ENCODE measurements around the gene FSTL4. TPM values are rescaled to one million over a fixed set of nuclear protein-coding genes. Genes with fewer than 3 reads are reported as not detected.
A peak's percentile ranks its signal among the peaks of the same experiment; 100 is the strongest.

The FSTL4 gene
- total RNA-seq, 2 donors from 2014 or later, result not detected

DNA sequence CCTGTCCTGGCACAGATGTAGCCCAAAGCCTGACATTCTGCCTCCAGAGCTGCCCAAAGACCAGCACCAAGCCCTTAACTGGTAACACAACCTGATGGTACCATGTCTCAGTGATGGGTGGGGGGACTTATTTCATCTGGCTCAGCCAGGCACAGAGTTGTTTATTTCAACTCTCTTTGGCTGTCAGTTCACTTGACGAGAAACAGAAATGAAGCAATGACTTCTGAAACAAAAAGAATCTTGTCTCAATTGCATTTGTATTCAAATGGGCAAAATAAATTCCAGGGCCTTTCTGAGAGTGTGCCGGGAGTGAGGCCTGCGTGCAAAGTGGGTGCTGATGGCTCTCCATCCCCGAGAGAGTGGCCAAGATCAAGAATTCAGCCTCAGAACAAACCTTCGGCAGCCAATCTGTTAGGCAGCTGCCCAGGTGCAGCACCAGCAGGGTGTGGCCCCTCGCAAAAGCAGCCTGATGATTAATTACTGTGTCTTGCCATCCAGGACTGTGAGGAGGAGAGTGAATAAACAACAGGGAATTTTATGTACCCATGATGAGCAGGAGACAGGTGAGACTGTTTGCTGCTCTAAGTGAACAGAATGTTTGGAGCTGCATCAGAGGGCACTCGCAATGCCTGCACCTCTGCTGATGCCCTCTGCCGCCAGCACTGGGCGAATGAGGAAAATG is 322.5 kb downstream of the FSTL4 start:
- H3K36me3 ChIP-seq, result no peaks in the 10 kb centered on the region
- TF ChIP-seq, protein P1, sequence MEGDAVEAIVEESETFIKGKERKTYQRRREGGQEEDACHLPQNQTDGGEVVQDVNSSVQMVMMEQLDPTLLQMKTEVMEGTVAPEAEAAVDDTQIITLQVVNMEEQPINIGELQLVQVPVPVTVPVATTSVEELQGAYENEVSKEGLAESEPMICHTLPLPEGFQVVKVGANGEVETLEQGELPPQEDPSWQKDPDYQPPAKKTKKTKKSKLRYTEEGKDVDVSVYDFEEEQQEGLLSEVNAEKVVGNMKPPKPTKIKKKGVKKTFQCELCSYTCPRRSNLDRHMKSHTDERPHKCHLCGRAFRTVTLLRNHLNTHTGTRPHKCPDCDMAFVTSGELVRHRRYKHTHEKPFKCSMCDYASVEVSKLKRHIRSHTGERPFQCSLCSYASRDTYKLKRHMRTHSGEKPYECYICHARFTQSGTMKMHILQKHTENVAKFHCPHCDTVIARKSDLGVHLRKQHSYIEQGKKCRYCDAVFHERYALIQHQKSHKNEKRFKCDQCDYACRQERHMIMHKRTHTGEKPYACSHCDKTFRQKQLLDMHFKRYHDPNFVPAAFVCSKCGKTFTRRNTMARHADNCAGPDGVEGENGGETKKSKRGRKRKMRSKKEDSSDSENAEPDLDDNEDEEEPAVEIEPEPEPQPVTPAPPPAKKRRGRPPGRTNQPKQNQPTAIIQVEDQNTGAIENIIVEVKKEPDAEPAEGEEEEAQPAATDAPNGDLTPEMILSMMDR (IDR thresholded peaks at IDR 0.05), result no peak
- no peaks in the 10 kb centered on the region for H3K4me1 ChIP-seq
- no peak overlapping the region for H3K27ac ChIP-seq
- H3K27me3 ChIP-seq, result no peaks in the 10 kb centered on the region
- no peak for DNase-seq (ENCODE audit: low spot score)
- H3K9me3 ChIP-seq, result no peaks in the 10 kb centered on the region
- no peak overlapping the region for H3K4me3 ChIP-seq

DNA sequence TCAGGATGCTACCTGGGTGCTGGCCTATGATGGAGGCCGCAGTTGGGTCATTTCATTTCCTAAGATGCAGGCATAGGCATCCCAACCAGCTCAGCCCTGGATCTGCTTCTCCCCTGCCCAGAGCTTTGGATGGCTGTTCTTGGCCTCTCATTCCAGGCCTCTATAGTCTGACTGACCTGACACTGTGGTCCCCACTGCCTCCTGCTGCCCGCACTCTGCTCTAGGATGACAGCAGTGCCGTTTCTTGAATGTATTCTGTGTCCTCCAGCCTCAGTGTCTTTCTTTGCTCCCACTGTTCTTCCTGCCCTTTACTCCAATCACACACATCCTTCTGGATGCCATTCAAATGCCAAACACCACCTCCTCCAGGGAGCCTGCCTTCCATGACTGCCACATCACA is 324.8 kb downstream of the FSTL4 start:
- Histone ChIP-seq H3K4me1 (no peaks in the 10 kb centered on the region), H3K27me3 (no peaks in the 10 kb centered on the region), H3K9me3 (no peaks in the 10 kb centered on the region), H3K4me3 (no peak overlapping the region), H3K36me3 (no peaks in the 10 kb centered on the region), H3K27ac (no peak overlapping the region)
- TF ChIP-seq, protein P1 (IDR thresholded peaks at IDR 0.05), result peak in 1 of 2 donors; percentile 47
- DNase-seq (ENCODE audit: low spot score), result no peak

DNA sequence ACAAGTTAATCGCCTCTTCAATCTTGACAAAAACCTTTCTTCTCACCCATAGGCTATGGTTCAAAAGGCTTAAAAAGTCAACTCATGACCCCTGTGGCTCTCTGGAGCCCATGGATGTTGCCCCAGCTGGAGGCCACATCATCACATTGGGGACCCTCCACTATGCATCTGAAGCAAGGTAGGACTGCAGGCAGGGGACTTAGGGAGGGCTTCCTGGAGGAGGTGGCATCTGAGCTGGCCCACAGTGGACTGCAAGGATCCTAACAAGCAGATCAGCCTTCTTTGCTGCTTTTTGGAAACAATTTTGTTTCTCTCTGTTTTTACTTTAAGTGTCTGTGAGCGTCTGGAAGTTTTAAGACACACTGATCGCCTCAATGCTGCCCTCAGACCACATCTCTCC is 325.9 kb downstream of the FSTL4 start:
- Histone ChIP-seq H3K36me3 (no peaks in the 10 kb centered on the region), H3K27ac (no peak overlapping the region), H3K27me3 (no peaks in the 10 kb centered on the region), H3K4me3 (no peak overlapping the region), H3K9me3 (no peaks in the 10 kb centered on the region), H3K4me1 (no peaks in the 10 kb centered on the region)
- DNase-seq (ENCODE audit: low spot score), result no peak
- TF ChIP-seq, protein P1 (IDR thresholded peaks at IDR 0.05), result no peak

DNA sequence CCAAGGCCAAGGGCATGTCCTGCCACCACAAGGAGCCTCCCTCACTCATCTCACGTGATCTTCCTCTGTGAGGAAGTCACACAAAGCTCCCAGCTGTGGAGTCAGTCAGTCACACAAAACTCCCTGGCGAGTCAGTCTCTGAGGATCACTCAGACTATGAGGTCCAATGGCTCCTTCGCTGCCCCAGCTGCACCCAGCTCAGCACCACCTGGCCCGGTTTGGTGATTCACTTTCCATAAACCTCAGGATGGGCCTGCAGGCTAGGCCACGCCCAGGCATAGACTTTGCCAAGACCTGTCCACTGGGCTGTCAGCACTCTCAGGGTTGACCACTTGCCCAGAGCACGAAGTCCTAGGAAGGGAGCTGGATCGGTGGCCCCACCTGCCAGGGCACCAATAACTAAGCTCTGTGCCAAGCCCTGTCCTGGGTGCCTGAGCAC is 326.7 kb downstream of the FSTL4 start:
- TF ChIP-seq, protein P1 (IDR thresholded peaks at IDR 0.05), result no peak
- no peaks in the 10 kb centered on the region for H3K4me1 ChIP-seq
- H3K27me3 ChIP-seq, result no peaks in the 10 kb centered on the region
- H3K36me3 ChIP-seq, result no peaks in the 10 kb centered on the region
- H3K4me3 ChIP-seq, result no peak overlapping the region
- DNase-seq (ENCODE audit: low spot score), result no peak
- no peaks in the 10 kb centered on the region for H3K9me3 ChIP-seq
- no peak overlapping the region for H3K27ac ChIP-seq

DNA sequence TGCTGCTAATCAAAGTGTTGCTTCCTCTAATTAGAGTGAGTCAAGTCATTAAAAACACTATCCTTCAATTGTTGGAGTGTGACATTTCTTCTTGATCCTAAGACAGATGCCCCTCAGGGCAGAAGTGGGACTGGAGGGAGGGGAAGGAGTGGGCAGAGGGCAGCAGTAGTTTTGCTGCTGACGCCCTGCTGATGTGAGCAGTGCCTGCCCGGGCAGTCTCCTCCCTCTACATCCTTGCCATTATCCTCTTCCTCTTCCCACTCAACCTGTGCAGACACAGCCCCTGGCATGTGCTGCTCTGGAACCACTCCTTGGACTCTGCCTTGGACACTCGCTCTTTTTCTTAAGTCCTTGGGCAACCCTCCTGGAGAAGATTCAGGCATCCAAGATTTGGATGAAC is 328.0 kb downstream of the FSTL4 start:
- Histone ChIP-seq H3K4me1 (no peaks in the 10 kb centered on the region), H3K9me3 (no peaks in the 10 kb centered on the region), H3K27ac (no peak overlapping the region), H3K36me3 (no peaks in the 10 kb centered on the region), H3K27me3 (no peaks in the 10 kb centered on the region), H3K4me3 (no peak overlapping the region)
- no peak for DNase-seq (ENCODE audit: low spot score)
- TF ChIP-seq, protein P1 (IDR thresholded peaks at IDR 0.05), result no peak

DNA sequence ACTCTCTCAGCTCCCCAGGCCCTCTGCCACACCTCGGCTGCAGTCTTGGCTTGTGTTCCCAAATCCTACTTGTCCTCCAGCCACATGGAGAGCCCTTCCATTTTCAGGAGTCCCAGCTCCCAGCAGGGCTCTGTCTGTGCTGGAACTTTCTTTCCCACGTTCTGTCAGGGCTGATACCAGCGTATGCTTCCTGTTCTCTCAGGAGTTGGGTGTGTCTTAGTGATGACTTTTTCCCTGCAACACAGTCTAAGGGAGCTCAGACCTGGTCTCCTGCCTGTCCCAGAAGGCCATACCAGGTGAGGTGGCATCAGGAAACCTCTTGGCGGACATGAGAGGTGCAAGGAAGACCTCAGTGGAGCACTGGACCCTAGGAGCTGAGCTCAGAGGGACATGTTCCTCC is 334.0 kb downstream of the FSTL4 start:
- Histone ChIP-seq H3K4me3 (no peak overlapping the region), H3K36me3 (no peaks in the 10 kb centered on the region), H3K27me3 (no peaks in the 10 kb centered on the region), H3K27ac (no peak overlapping the region), H3K9me3 (no peaks in the 10 kb centered on the region), H3K4me1 (no peaks in the 10 kb centered on the region)
- DNase-seq (ENCODE audit: low spot score), result no peak
- TF ChIP-seq, protein P1 (IDR thresholded peaks at IDR 0.05), result no peak
